ENCODE data around the gene PPP2R2B.

Gene PPP2R2B

DNA sequence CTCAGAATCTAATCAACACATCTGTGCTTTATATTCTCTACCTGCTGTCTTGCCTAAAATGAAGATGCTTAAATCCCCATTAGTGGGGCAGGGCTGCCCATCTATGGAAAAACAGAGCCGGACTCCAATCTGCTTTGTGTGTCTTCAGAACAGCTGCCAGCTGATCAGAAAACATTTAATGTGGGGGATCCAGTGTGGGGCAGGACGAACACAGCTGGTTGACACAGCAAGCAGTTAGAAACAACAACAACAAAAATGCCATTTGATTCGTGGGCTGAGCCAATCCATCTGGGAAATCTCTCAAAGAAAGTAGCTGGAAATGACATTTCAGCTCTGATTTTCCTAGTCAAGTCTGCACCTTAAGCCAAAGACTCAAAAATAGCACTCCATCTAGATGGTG is 99.8 kb downstream of the PPP2R2B start:
- DNase-seq = no peak

GRCh38 chr5:146778261-146778660 is 100.3 kb downstream of the PPP2R2B start:
- DNase-seq = no peak

- DNase-seq = no peak
Observed at GRCh38 chr5:146772881-146773466, 105.6 kb downstream of the PPP2R2B start.

- no peak for DNase-seq
Observed at GRCh38 chr5:146770980-146771379, 107.6 kb downstream of the PPP2R2B start.

DNA sequence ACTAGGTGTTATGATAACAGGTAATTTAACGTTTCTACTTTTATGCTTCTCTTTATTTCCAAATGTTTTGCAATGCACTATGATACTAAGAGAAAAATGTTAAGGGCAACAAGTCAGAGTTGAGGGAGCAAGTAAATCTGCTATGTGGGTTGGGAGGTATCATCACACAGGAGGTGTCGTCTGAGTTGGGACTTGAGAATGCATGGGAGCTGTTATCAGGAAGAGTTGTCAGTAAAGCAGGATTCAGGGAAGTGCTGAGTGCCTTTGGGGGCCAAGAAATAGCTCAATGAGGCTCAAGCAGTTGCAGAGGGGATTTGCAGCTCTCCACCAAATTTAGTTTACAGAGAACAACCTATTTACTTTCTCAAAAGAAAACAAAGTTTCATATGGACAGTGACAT is 108.0 kb downstream of the PPP2R2B start:
- no peak for DNase-seq

- no peak for DNase-seq
Observed at GRCh38 chr5:146767534-146767933, 111.0 kb downstream of the PPP2R2B start.

DNA sequence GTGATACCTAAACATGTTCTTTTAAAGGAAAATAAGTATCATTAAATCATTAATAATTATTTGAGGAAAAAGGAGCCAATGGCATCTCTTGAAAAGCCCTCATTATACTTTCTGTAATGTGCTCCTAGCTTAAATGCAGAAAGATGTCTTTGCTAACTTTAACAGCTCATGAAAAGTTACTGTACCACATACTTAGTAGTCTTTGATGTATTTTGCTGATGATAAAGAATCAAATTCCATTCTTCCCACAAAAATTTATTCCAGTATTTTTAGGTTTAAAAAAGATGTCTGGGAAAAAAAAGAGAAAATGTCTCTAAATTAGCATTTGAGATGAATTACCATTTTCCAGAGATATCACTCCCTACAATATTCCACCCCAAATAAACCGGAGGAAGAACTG is 112.5 kb downstream of the PPP2R2B start:
- no peak for DNase-seq

- DNase-seq = no peak
Observed at GRCh38 chr5:146765089-146765832, 113.3 kb downstream of the PPP2R2B start.

GRCh38 chr5:146762830-146763229 is 115.7 kb downstream of the PPP2R2B start:
- DNase-seq = no peak

DNA sequence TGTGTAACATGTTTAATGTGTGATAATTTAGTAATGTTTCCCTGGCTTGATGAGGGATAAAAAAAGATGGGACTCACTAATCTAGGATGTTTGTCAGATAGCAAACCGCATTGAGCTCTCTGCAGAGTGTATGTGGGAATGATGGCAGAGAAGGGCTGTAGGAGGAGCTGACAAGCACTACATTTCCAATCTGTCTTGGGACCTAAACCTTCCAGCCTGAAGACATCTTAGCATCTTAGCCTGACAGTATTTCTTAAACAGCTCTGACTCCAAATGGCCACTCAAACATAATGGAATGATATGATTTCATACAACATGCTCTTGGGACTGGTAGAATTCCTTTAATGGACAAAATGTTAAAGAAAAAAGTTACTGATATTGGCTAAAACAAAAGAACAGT is 116.7 kb downstream of the PPP2R2B start:
- DNase-seq = no peak

GRCh38 chr5:146758938-146759337 is 119.6 kb downstream of the PPP2R2B start:
- DNase-seq = no peak

DNA sequence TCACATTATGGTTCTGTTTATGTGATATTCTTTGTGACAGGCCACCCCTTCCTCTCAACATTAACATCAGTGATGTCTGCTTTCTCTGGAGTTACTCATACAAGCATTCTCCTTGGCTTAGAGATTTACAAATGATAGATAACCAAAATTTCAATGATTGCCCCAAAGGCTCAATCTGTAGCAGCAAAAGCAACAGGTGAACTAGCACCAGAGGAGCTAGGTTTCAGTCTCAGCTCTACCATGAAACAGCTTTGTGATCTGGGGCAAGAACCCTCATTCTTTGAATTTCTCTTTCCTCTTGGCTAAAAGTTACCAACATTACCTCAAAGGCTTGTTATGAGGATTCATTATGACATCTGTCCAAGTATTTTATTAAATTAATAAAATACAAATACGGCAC is 120.5 kb downstream of the PPP2R2B start:
- DNase-seq = no peak

DNA sequence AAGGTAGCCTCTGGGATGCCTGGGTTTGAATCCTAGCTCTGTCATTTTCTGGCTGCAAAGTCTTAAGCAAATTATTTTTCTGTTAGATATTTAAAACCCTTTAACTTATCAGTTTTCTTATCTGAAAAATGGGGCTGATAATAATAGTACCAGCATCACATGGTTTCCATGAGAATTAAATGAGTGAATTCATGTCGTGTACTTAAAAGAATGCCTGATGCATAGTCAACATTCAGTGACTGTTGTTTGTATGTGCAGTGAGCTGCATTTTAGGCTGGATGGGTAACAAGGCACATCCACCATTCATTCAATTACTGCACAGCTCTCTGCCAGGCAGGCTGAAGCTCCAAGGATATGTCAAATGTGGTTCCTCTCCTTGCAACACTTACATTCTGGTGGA is 122.0 kb downstream of the PPP2R2B start:
- no peak for DNase-seq

GRCh38 chr5:146755793-146756192 is 122.8 kb downstream of the PPP2R2B start:
- no peak for DNase-seq

GRCh38 chr5:146754621-146755020 is 123.9 kb downstream of the PPP2R2B start:
- no peak for DNase-seq

GRCh38 chr5:146753641-146754040 is 124.9 kb downstream of the PPP2R2B start:
- no peak for DNase-seq

- DNase-seq = no peak
Observed at GRCh38 chr5:146751781-146752401, 126.7 kb downstream of the PPP2R2B start.

- no peak for DNase-seq
Observed at GRCh38 chr5:146751054-146751453, 127.5 kb downstream of the PPP2R2B start.

- DNase-seq = no peak
Observed at GRCh38 chr5:146748533-146748932, 130.0 kb downstream of the PPP2R2B start.

DNA sequence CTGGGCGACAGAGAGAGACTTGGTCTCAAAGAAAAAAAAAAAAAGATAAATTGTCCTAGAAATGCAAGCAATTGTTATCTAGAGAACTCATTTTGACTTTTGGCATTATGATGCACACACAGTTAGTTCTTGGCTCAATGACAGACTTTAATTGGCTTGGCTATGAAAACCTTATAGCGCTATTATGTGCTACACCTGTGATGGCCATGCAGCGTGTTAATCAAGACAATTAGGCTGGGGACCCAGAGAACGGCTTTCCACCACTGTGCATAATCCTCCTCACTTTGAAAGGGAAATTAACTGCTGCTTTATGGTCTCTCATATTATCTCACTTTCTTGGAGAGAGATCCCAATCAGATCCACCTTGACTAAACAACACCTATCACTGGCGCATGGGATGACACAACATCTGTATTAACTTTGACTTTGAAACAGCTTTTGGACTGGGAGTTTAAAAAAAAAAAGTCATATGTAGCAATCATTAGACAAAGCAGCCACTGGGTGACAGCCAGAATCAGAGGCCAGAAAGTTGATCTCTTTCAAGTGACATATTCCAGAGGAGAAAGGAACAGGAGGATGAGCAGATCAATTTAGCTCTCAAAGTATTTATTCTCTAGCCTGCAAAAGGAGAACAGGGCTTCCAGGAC is 132.5 kb downstream of the PPP2R2B start:
- peak; percentile 33 for DNase-seq

DNA sequence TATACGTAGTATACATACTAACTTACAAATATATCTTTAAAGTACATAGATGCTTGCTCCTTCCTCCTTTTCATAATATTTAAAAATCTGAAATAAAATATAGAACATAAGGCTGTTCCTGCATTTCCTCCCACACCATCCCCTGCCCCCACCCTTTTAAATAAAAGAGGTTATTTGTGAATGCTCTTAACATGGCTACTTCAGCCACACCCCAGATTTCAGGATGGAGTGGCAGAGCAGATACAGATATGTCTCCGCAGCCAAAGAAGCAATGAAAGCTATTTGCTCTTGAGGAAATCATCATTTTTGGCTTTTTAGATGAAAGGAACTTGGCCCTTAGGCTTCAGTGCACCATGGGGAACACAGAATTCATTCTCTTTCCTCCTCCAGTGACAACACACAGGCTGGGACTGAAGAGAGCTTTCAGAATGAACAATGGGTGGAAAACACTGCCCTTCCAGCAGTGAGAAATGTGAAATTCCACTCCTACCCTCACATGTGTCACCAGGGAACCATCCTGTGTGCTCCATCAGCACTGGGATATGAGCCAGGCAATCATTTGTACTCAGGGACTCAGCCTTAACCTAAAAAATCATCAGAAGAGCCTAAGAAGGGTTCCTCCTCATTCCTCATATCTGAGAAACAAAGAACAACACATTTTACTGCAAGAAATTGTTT is 134.3 kb downstream of the PPP2R2B start:
- DNase-seq = peak; percentile 52

DNA sequence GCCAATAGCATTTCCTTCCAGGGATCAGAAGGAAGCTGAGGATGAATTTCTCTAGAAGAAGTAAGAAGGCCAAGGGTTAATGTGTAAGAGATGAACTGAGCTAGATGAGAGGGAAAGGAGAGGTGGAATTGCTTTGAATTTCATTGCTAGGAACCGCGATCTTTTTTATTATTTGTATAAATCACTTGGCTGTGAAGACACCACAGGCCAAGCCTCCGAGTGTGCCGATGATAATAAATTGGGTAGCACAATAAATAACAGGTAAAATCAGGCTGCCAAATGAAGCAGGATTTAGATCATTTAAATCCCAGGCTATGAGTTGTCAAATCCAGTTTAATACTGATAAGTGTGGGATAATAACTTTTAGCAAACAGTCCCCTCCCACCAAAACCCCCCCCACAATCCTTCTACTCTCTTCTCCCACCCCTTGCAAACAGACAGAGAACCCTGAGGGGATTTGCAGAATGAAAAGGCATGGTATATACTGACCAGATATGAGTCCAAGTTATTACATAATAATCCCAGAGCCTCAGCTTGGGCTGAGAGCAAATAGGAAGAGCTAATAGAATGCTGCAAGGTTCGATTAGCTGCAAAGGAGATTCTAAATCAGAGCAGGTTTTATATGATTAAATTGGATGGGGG is 143.5 kb downstream of the PPP2R2B start:
- DNase-seq = no peak

DNA sequence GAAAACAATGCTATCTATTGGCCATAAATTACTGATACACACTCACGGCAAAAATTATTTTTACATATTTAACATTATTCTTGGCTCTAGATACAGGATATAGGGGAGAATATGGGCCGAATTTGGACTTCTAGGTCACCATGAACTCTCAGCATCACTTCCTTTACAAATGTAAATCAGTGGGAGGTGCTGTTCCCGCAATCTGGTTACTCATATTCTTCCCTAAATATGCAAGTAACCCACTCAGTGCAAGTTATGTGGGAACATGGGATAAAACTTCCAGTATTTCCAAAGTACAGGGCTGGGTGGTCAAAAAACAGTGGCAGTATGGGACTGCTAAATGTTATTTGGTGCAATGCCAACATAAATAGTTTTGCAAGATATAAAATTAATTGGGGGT is 145.6 kb downstream of the PPP2R2B start:
- DNase-seq = no peak

Data from NCI-H446 treated with DMSO at 0.1 percent for 48 hours (cell line).